ENCODE data around the gene LSG1.
"Not testable (repeated sequence)": the region's sequence is repeated elsewhere in the genome, so short reads cannot be mapped to it uniquely, and the experiment has no call there.

The LSG1 gene

GRCh38 chr3:194615226-194615625 lies 56.8 kb downstream of the LSG1 start:
- DNase-seq = no peak

- no peak for DNase-seq
Observed at GRCh38 chr3:194612221-194612620, 59.8 kb downstream of the LSG1 start.

- DNase-seq = no peak
Observed at GRCh38 chr3:194610689-194611088, 61.3 kb downstream of the LSG1 start.

GRCh38 chr3:194609601-194610000 lies 62.4 kb downstream of the LSG1 start:
- DNase-seq = no peak

GRCh38 chr3:194608981-194609380 lies 63.0 kb downstream of the LSG1 start:
- DNase-seq = no peak

DNA sequence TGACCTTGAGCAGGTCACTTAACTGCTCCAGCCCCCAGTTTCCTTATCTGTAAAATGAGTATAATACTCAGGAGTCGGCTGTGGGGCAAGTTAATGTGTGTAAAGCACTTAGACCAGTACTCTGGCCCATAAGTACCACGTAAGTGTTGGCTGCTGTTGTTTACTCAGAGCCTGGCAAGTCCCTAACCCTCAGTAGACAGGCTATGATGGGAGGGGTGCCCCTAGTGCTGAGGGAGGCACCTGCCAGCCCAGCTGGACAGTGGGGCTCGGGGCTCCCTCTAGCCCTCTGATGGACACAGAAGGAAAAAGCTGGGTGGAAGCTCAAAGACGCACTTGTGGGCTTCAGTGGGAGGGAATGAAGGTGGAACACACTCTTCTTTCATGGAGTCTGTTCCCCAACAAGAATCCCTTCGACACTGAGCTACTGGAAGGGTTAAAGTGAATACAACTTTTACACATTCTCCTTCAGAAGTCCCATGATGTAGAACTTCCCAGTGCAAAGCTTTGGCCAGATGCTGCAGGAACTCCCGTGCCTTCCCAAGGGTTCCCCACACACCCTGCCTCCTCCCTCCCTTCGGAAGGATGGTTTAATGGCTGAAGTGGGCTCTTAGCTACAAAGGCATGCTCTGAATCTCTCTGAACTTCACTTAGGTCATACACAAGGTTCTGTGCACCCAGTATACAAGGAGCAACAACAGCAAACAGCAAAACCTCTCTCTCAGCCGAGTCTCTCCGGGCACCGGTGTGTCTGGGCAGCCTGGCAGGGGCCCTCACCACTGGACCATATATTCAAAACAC lies 64.2 kb downstream of the LSG1 start:
- DNase-seq = no peak

DNA sequence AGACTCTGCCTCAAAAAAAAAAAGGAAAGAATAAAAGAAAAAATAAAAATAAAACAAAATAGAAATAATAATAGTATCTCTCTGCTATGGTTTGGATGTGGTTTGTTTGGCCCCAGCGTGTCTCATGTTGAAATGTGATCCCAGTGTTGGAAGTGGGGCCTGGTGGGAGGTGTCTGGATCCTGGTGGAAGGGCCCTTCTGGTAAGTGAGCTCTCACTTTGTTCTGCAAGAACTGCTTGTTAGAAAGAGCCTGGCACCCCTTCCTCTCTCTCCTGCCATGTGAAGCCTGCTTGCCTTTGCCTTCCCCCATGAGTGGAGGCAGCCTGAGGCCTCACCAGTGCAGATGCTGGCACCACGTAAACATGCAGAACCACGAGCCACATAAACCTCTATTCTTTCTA lies 65.0 kb downstream of the LSG1 start:
- no peak for DNase-seq

DNA sequence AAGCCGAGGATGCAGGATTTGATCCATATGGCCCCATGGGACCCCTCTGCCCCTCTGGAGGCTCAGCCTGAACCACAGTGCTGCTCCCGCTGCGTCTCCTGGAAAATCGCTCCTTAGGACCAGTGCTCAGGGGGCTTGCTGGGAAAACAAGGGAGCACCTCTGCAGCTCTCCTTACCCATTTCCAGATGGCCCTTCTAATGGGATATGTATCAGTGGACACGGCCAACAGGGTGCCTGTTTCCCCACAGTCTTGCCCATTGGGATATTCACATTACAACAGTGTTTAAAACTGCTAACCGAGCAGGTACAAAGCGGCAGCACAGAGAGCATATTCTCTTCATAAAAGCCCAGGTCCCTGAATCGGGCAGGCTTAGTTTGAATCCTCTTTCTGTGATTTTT lies 65.8 kb downstream of the LSG1 start:
- no peak for DNase-seq

DNA sequence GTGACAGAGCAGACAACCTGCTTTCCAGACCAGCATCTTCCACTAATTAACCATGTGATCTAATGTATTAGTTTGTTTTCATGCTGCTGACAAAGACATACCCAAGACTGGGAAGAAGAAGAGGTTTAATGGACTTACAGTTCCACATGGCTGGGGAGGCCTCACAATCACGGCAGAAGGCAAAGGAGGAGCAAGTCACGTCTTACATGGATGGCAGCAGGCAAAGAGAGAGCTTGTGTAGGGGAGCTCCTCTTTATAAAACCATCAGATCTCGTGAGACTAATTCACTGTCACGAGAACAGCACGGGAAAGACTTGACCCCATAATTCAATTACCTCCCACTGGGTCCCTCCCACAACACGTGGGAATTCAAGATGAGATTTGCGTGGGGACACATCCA lies 66.7 kb downstream of the LSG1 start:
- not testable (repeated sequence) for DNase-seq

DNA sequence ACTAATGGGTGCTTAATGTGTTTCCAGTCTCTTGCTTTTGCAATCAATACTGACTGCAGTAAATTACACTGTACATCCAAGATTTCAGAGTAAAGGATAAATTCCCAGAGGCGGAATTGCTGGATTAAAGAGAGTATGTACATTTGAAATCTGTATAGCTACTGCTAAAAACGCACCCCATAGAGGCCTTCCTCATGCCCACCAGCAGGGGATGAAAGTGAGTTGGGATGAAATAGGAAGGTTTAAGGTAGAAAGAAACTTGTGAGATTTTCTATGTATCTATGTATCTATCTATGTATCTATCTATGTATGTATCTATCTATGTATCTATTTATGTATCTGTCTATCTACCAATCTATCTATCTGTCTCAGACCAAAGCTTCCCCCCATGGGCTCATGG lies 67.2 kb downstream of the LSG1 start:
- no peak for DNase-seq

- DNase-seq = no peak
Observed at GRCh38 chr3:194604126-194604525, 67.9 kb downstream of the LSG1 start.

DNA sequence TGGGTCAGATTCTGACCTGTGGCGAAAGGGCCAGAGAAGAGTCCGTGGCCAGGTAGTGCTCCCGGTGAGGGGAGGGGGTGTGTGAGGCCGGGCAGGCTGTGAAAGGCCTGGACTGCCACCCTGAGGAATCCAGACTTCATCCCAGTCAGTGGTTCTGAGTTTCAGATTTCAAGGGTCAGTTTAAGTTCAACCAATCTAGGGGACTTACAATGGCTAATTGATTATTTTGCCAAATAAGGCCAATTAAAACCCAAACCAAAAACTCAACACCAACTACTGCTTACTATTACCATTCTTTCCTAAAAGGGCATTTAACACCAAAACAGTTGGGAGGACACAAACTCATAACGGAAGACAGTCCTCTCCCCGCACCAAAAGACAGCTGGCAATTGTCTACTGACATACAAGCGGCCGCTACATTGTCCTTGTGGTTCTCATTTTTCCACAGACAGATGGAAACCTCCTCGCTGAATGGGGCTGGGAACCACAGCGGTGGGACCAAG lies 69.3 kb downstream of the LSG1 start:
- DNase-seq = no peak

- no peak for DNase-seq
Observed at GRCh38 chr3:194598771-194599557, 73.0 kb downstream of the LSG1 start.

GRCh38 chr3:194596906-194597305 lies 75.1 kb downstream of the LSG1 start:
- no peak for DNase-seq

DNA sequence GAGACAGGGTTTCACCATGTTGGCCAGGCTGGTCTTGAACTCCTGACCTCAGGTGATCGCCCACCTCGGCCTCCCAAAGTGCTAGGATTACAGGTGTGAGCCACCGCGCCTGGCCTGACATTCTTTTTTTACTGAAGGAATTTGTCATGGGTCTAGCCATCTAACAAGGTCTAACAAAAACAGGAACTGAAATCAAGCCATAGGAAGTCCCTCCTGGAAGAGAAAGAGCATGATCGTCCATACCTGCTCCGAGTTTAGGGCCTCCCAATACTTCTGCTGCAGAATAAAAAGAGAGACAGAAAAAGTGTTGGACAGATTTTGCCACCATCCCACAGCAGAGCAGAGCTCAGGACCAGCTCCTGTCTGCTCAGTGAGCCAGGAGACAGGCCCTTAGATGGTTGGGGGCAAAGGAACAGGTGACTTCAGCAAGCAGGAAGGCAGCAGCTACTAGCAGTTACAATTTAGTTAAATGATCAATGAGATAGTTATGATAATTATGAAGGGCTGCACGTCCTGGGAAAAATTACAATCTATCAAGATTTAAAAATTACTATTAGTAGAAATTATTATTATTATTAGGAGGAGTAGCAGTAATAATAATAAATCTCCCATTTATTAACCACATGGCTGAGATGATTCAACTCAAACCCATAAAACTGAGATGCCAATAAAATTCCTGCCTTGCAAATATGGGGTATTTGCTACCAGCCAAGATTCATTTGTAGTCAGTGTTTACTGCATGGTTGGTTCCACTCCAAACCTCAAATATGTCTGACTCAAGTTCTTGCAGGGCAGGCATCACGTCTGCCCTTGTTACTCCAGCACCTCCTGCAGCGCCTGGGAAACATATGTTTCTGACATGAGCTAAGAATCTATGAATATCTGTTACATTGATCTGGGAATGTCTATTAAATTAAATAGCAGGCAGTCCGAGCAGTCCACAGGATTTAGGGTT lies 78.9 kb downstream of the LSG1 start:
- no peak for DNase-seq
